Suprapubic skin (tissue), 4 donors: ENCODE data around the gene ASIC2.

Experiments
- POLR2A ChIP-seq, 2 donors: fragments of 450-650 bp; IDR thresholded peaks; one replicate each; pipeline ENCODE4 v1.6.1; 2017; ENCODE audit warnings: antibody characterized with exemption in 2 of 2, mild to moderate bottlenecking in 2 of 2, moderate library complexity in 2 of 2
- POLR2AphosphoS5 ChIP-seq, 3 donors: sonication (generic); formaldehyde crosslinking; IDR thresholded peaks; one replicate each; pipeline ENCODE4 v1.6.1; 2017; ENCODE audit warnings: antibody characterized with exemption in 3 of 3
- TF ChIP-seq, protein P1 (sequence below), 2 donors: fragments of 200-600 bp in 1 of 2; fragments of 450-650 bp in 1 of 2; sonication (generic) in 1 of 2; IDR thresholded peaks; one replicate each; pipeline ENCODE4 v1.5.1; 2016 to 2019; ENCODE audit warnings: antibody characterized with exemption in 2 of 2, mild to moderate bottlenecking in 1 of 2, moderate library complexity in 1 of 2

DNA sequence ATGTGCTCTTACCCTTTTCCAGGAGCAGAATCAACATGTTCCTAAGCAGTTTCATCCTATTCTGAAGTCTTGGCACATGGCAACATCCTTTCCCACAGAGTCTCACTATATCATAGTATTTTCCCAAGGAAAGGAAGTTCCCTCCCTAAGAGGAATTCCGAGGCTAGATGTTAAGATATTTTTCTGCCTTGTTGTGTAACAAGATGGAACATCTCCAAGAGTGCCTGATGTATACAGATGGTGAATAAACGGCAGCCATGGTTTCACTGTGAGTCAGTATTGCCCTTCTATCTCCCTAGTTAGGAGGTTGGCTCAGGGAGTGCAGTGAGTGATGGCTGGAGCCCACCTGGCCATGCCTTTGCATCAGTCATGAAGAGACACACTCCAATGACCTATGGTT, 253.2 kb downstream of the ASIC2 start:
- TF ChIP-seq, protein P1, sequence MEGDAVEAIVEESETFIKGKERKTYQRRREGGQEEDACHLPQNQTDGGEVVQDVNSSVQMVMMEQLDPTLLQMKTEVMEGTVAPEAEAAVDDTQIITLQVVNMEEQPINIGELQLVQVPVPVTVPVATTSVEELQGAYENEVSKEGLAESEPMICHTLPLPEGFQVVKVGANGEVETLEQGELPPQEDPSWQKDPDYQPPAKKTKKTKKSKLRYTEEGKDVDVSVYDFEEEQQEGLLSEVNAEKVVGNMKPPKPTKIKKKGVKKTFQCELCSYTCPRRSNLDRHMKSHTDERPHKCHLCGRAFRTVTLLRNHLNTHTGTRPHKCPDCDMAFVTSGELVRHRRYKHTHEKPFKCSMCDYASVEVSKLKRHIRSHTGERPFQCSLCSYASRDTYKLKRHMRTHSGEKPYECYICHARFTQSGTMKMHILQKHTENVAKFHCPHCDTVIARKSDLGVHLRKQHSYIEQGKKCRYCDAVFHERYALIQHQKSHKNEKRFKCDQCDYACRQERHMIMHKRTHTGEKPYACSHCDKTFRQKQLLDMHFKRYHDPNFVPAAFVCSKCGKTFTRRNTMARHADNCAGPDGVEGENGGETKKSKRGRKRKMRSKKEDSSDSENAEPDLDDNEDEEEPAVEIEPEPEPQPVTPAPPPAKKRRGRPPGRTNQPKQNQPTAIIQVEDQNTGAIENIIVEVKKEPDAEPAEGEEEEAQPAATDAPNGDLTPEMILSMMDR (IDR thresholded peaks at IDR 0.05), result no peak
- no peak for TF ChIP-seq POLR2A (IDR thresholded peaks at IDR 0.05)
- TF ChIP-seq POLR2AphosphoS5 (IDR thresholded peaks at IDR 0.05), result no peak
